HG03108 (cell line): Measurements from ENCODE around the gene APLP1.
"Not testable (repeated sequence)": the region's sequence is repeated elsewhere in the genome, so short reads cannot be mapped to it uniquely, and the experiment has no call there.

Experiments
- ATAC-seq: cut with Tn5 transposase; IDR thresholded peaks from one replicate; pipeline ENCODE4 v1.9.1; 2021; ENCODE audit warnings: moderate library complexity; ENCODE audit not compliant: unreplicated experiment

The APLP1 gene

GRCh38 chr19:35882114-35882832, 13.9 kb downstream of the APLP1 start:
- ATAC-seq, result no peak

- ATAC-seq, result no peak
Observed at GRCh38 chr19:35883882-35884281, 15.5 kb downstream of the APLP1 start.

- no peak for ATAC-seq
Observed at GRCh38 chr19:35885225-35885738, 16.9 kb downstream of the APLP1 start.

- ATAC-seq, result no peak
Observed at GRCh38 chr19:35885904-35886303, 17.5 kb downstream of the APLP1 start.

- no peak for ATAC-seq
Observed at GRCh38 chr19:35887197-35887596, 18.8 kb downstream of the APLP1 start.

- ATAC-seq, result no peak
Observed at GRCh38 chr19:35888398-35888797, 20.0 kb downstream of the APLP1 start.

GRCh38 chr19:35889370-35890112, 21.2 kb downstream of the APLP1 start:
- no peak for ATAC-seq

GRCh38 chr19:35890113-35890650, 21.8 kb downstream of the APLP1 start:
- ATAC-seq, result no peak

- ATAC-seq, result not testable (repeated sequence)
Observed at GRCh38 chr19:35891819-35892218, 23.4 kb downstream of the APLP1 start.

GRCh38 chr19:35894342-35894741, 26.0 kb downstream of the APLP1 start:
- no peak for ATAC-seq

- ATAC-seq, result no peak
Observed at GRCh38 chr19:35895911-35896642, 27.7 kb downstream of the APLP1 start.

- ATAC-seq, result no peak
Observed at GRCh38 chr19:35896643-35897040, 28.3 kb downstream of the APLP1 start.

- no peak for ATAC-seq
Observed at GRCh38 chr19:35897706-35898451, 29.5 kb downstream of the APLP1 start.

- ATAC-seq, result no peak
Observed at GRCh38 chr19:35898499-35898809, 30.1 kb downstream of the APLP1 start.

GRCh38 chr19:35899547-35900214, 31.3 kb downstream of the APLP1 start:
- peak; percentile 36 for ATAC-seq

- no peak for ATAC-seq
Observed at GRCh38 chr19:35901055-35901644, 32.8 kb downstream of the APLP1 start.

- no peak for ATAC-seq
Observed at GRCh38 chr19:35901854-35902661, 33.7 kb downstream of the APLP1 start, which contains the start of gene HCST. Gene HCST (plus strand): TSS chr19:35902529. CDS start chr19:35902594, 65 bp downstream.

- no peak for ATAC-seq
Observed at GRCh38 chr19:35902870-35903475, 34.6 kb downstream of the APLP1 start.
